ENCODE results near the gene MTREX.
"Not testable (repeated sequence)": the region's sequence is repeated elsewhere in the genome, so short reads cannot be mapped to it uniquely, and the experiment has no call there.

The MTREX gene

GRCh38 chr5:55308254-55308836 lies 556 bp downstream of the MTREX start:
- H3K4me3 ChIP-seq, result peak overlapping the region; percentile 81
- H3K9me3 ChIP-seq, result no peaks in the 10 kb centered on the region
- DNase-seq (ENCODE audit: low spot score in 2 of 2), result peak; percentile 16 to 22
- H3K27me3 ChIP-seq (ENCODE audit: low read depth), result no peaks in the 10 kb centered on the region
- peaks cover 18% of the 10 kb centered on the region; the same call in 1 of the 2 replicates for H3K4me1 ChIP-seq
- in situ Hi-C loops (cut with MboI; ENCODE audit: low sequenced_read_pairs), result no loop called here
- no peaks in the 10 kb centered on the region for H3K36me3 ChIP-seq (replicated peaks)

- no peak for DNase-seq (ENCODE audit: low spot score in 2 of 2)
- no peaks in the 10 kb centered on the region for H3K36me3 ChIP-seq (replicated peaks)
- no peaks in the 10 kb centered on the region for H3K27me3 ChIP-seq (ENCODE audit: low read depth)
- peaks cover 10% of the 10 kb centered on the region; the same call in 1 of the 2 replicates for H3K4me1 ChIP-seq
- H3K9me3 ChIP-seq, result no peaks in the 10 kb centered on the region
- no peak overlapping the region for H3K4me3 ChIP-seq
- in situ Hi-C loops (cut with MboI; ENCODE audit: low sequenced_read_pairs), result no loop called here
These were observed 6.3 kb downstream of the MTREX start for GRCh38 chr5:55313870-55314617.

DNA sequence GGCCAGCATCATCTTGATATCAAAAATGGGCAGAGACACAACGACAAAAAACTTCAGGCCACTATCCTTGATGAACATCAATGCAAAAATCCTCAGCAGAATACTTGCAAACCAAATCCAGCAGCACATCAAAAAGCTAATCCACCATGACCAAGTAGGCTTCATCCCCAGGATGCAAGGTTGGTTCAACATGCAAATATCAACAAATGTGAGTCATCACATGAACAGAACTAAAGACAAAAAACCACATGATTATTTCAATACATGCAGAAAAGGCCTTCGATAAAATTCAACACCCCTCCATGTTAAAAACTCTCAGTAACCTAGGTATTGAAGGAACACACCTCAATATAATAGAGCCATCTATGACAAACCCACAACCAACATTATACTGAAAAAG lies 8.5 kb downstream of the MTREX start:
- Histone ChIP-seq H3K27me3 (ENCODE audit: low read depth) (no peaks in the 10 kb centered on the region), H3K36me3 (replicated peaks) (no peaks in the 10 kb centered on the region), H3K9me3 (no peaks in the 10 kb centered on the region), H3K4me1 (0 out of 2 replicates have a peak, but pooled peaks cover under 1% of the 10 kb centered on the region), H3K4me3 (no peak overlapping the region)
- in situ Hi-C loops (cut with MboI; ENCODE audit: low sequenced_read_pairs), result no loop called here
- DNase-seq (ENCODE audit: low spot score in 2 of 2), result no peak

DNA sequence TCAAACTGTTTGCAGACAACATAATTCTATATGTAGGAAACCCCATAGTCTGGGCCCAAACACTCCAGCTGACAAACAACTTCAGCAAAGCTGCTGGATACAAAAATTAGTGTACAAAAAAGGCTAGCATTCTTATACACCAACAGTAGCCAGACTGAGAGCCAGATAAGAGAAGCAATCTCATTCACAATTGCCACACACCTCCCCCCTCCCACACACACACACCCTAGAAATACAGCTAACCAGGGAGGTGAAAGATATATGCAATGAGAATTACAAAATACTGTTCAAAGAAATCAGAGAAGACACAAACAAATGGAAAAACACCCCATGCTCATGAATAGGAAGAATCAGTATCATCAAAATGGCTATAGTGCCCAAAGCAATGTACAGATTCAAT lies 9.0 kb downstream of the MTREX start:
- in situ Hi-C loops (cut with MboI; ENCODE audit: low sequenced_read_pairs), result no loop called here
- Histone ChIP-seq H3K4me1 (no peaks in the 10 kb centered on the region), H3K36me3 (replicated peaks) (no peaks in the 10 kb centered on the region), H3K27me3 (ENCODE audit: low read depth) (no peaks in the 10 kb centered on the region), H3K4me3 (no peak overlapping the region), H3K9me3 (no peaks in the 10 kb centered on the region)
- DNase-seq (ENCODE audit: low spot score in 2 of 2), result no peak

GRCh38 chr5:55318237-55318636 lies 10.4 kb downstream of the MTREX start:
- DNase-seq (ENCODE audit: low spot score in 2 of 2); H3K9me3 ChIP-seq; H3K4me3 ChIP-seq; in situ Hi-C loops (cut with MboI; ENCODE audit: low sequenced_read_pairs); H3K4me1 ChIP-seq; H3K36me3 ChIP-seq (replicated peaks); H3K27me3 ChIP-seq (ENCODE audit: low read depth): not testable (repeated sequence)

- no peak overlapping the region for H3K4me3 ChIP-seq
- in situ Hi-C loops (cut with MboI; ENCODE audit: low sequenced_read_pairs), result no loop called here
- no peaks in the 10 kb centered on the region for H3K36me3 ChIP-seq (replicated peaks)
- DNase-seq (ENCODE audit: low spot score in 2 of 2), result no peak
- H3K27me3 ChIP-seq (ENCODE audit: low read depth), result no peaks in the 10 kb centered on the region
- no peaks in the 10 kb centered on the region for H3K9me3 ChIP-seq
- H3K4me1 ChIP-seq, result no peaks in the 10 kb centered on the region; the same call in 1 of the 2 replicates
These were observed 11.7 kb downstream of the MTREX start for GRCh38 chr5:55319491-55319890.

DNA sequence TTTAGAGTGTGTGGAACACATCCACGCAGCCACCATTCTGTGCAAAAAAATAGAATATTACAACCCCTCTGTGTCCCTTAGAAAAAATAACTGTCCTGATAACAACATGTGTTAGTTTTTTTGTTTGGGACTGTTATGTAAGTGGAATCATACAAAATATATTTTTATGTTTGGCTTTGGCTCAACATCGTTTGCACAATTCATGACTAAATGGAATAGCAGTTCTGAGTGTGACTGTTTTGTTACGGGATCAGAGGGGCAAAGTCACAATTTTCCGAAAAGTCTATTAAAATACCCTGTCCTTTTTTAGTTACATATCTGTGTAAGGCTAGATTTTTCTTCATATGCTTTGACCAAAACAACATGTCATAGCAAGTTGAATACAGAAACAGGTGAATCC lies 12.8 kb downstream of the MTREX start:
- Histone ChIP-seq H3K4me1 (no peaks in the 10 kb centered on the region; the same call in 1 of the 2 replicates), H3K36me3 (replicated peaks) (peaks cover 3% of the 10 kb centered on the region), H3K9me3 (no peaks in the 10 kb centered on the region), H3K4me3 (no peak overlapping the region), H3K27me3 (ENCODE audit: low read depth) (no peaks in the 10 kb centered on the region)
- in situ Hi-C loops (cut with MboI; ENCODE audit: low sequenced_read_pairs), result no loop called here
- DNase-seq (ENCODE audit: low spot score in 2 of 2), result no peak

- Histone ChIP-seq H3K4me3 (no peak overlapping the region), H3K36me3 (replicated peaks) (peaks cover 34% of the 10 kb centered on the region), H3K4me1 (no peaks in the 10 kb centered on the region; the same call in 1 of the 2 replicates), H3K9me3 (no peaks in the 10 kb centered on the region), H3K27me3 (ENCODE audit: low read depth) (no peaks in the 10 kb centered on the region)
- no peak for DNase-seq (ENCODE audit: low spot score in 2 of 2)
- in situ Hi-C loops (cut with MboI; ENCODE audit: low sequenced_read_pairs), result no loop called here
These were observed 16.2 kb downstream of the MTREX start for GRCh38 chr5:55324006-55324405.

- H3K36me3 ChIP-seq (replicated peaks), result peaks cover 39% of the 10 kb centered on the region
- no peaks in the 10 kb centered on the region for H3K27me3 ChIP-seq (ENCODE audit: low read depth)
- no peaks in the 10 kb centered on the region; the same call in 1 of the 2 replicates for H3K4me1 ChIP-seq
- in situ Hi-C loops (cut with MboI; ENCODE audit: low sequenced_read_pairs), result no loop called here
- no peak overlapping the region for H3K4me3 ChIP-seq
- peak in 1 of 2 experiments; percentile 48 for DNase-seq (ENCODE audit: low spot score in 2 of 2)
- no peaks in the 10 kb centered on the region for H3K9me3 ChIP-seq
These were observed 17.1 kb downstream of the MTREX start for GRCh38 chr5:55324815-55325418.

GRCh38 chr5:55325621-55326020 lies 17.8 kb downstream of the MTREX start:
- H3K9me3 ChIP-seq, result no peaks in the 10 kb centered on the region
- no peaks in the 10 kb centered on the region; the same call in 1 of the 2 replicates for H3K4me1 ChIP-seq
- no peak overlapping the region for H3K4me3 ChIP-seq
- DNase-seq (ENCODE audit: low spot score in 2 of 2), result no peak
- H3K36me3 ChIP-seq (replicated peaks), result peaks cover 43% of the 10 kb centered on the region
- no peaks in the 10 kb centered on the region for H3K27me3 ChIP-seq (ENCODE audit: low read depth)
- in situ Hi-C loops (cut with MboI; ENCODE audit: low sequenced_read_pairs), result no loop called here

DNA sequence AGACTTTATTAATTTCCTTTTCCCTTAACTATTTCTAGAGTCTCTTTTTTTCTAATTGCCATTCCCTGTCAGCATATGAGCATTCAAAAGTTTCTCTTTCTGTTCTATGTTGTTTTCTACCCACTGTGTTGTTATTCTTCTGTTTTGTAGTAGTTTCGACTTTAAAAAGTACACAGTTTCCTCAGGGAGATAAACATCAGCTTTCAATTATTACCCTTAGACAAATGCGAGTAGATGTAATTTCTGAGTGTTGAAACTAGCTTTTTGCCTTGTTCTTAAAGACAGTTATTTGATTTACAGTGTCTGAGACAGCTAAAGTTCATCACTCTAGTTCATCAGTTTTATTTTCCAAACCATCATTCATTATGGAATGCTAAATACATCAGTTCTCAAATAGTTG lies 19.5 kb downstream of the MTREX start:
- H3K9me3 ChIP-seq, result no peaks in the 10 kb centered on the region
- no peaks in the 10 kb centered on the region; the same call in 1 of the 2 replicates for H3K4me1 ChIP-seq
- DNase-seq (ENCODE audit: low spot score in 2 of 2), result no peak
- in situ Hi-C loops (cut with MboI; ENCODE audit: low sequenced_read_pairs), result no loop called here
- peaks cover 58% of the 10 kb centered on the region for H3K36me3 ChIP-seq (replicated peaks)
- H3K4me3 ChIP-seq, result no peak overlapping the region
- H3K27me3 ChIP-seq (ENCODE audit: low read depth), result no peaks in the 10 kb centered on the region

- H3K27me3 ChIP-seq (ENCODE audit: low read depth), result no peaks in the 10 kb centered on the region
- no peak overlapping the region for H3K4me3 ChIP-seq
- H3K9me3 ChIP-seq, result no peaks in the 10 kb centered on the region
- no peak for DNase-seq (ENCODE audit: low spot score in 2 of 2)
- in situ Hi-C loops (cut with MboI; ENCODE audit: low sequenced_read_pairs), result no loop called here
- peaks cover 64% of the 10 kb centered on the region for H3K36me3 ChIP-seq (replicated peaks)
- no peaks in the 10 kb centered on the region for H3K4me1 ChIP-seq
These were observed 23.5 kb downstream of the MTREX start for GRCh38 chr5:55331321-55331720.

DNA sequence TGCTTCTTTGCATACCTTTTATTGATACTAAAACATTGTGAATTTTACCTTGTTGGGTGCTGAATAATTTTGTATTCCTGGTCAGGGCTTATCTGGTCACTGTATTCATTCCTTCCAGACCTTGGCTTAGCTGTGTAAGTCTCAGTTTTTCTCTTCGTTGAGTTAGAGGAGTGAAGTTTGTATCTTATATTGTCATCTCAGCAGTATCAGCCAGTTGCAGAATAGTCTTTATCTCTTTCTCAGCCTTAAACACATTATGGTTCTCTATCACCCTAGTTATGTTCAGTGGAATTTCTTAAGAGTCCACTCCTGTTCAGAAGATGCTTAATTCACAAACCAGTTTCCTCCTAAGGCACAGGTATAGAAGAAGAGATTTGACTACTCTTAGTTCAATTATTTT lies 25.2 kb downstream of the MTREX start:
- Histone ChIP-seq H3K4me3 (no peak overlapping the region), H3K27me3 (ENCODE audit: low read depth) (no peaks in the 10 kb centered on the region), H3K9me3 (no peaks in the 10 kb centered on the region), H3K36me3 (replicated peaks) (peaks cover 47% of the 10 kb centered on the region), H3K4me1 (no peaks in the 10 kb centered on the region)
- no peak for DNase-seq (ENCODE audit: low spot score in 2 of 2)
- in situ Hi-C loops (cut with MboI; ENCODE audit: low sequenced_read_pairs), result no loop called here

DNA sequence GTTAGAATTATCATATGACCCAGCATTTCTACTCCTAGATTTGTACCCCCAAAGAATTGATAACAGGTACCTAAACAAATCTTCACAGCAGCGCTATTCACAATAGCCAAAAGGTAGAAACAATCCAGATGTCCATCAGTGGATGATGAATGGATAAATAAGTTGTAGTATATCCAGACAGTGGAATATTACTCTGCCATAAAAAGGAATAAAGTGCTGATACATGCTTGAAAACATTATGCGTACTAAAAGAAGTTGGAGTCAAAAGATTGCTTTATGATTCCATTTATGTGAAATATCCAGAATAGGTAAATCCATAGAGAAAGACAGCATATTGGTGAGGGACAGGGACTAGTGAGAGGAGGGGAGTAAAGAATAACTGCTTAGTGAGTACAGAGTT lies 26.0 kb downstream of the MTREX start:
- in situ Hi-C loops (cut with MboI; ENCODE audit: low sequenced_read_pairs), result no loop called here
- no peaks in the 10 kb centered on the region for H3K4me1 ChIP-seq
- no peaks in the 10 kb centered on the region for H3K27me3 ChIP-seq (ENCODE audit: low read depth)
- no peak for DNase-seq (ENCODE audit: low spot score in 2 of 2)
- H3K36me3 ChIP-seq (replicated peaks), result peaks cover 41% of the 10 kb centered on the region
- H3K9me3 ChIP-seq, result no peaks in the 10 kb centered on the region
- no peak overlapping the region for H3K4me3 ChIP-seq
